Testis (tissue), 2 donors: ENCODE data around the gene PYM1.
"Not testable (repeated sequence)": the region's sequence is repeated elsewhere in the genome, so short reads cannot be mapped to it uniquely, and the experiment has no call there.

Experiments
- CTCF ChIP-seq, 3 experiments: fragments of 450-650 bp in 2 of 3; fragments of 200-600 bp in 1 of 3; sonication (generic) in 1 of 3; IDR thresholded peaks; one replicate each; pipeline ENCODE4 v1.5.1; 2016 to 2019; ENCODE audit warnings: antibody characterized with exemption in 3 of 3, mild to moderate bottlenecking in 2 of 3, moderate library complexity in 1 of 3
- POLR2A ChIP-seq: fragments of 450-650 bp; IDR thresholded peaks from one replicate; pipeline ENCODE4 v1.6.1; 2017; ENCODE audit warnings: antibody characterized with exemption, mild to moderate bottlenecking, moderate library complexity

- not testable (repeated sequence) for TF ChIP-seq CTCF (IDR thresholded peaks at IDR 0.05); POLR2A
Observed at GRCh38 chr12:55919032-55919431, 8.7 kb downstream of the PYM1 start.
